ENCODE results near the gene GNG11.

Gene GNG11

DNA sequence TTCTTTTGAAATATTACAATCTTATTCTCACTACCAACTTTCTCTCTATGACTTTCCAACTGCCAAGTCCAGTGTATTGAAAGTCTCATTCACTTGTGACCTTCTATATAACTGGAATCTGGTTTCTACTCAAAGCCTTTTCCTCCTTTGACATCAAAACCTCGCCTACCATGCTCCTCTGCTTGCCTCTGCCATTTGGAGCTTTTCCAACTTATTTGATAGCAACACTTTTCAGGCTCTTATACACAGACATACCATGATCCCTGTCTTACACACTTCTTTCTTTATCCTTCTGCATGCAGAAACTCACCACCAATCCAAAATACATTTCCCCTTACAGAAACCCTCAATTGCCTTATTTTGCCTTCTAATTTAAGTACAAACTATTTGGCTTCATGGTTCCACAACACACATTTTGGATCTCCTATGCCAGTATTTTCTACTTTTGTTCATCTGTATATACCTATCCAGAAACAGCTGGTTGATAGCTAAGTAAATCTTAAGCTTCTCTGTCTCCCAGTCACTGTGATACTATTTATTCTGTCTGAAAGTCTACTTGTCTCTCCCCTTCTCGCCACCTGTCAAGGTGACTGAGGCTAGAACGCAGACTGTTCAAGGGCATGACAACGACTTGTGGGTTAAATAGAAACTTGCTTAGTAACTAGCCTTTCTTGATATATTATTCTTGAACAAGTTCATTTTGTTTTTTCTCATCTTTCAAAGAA, 22.4 kb downstream of the GNG11 start:
- TF ChIP-seq, protein P1, sequence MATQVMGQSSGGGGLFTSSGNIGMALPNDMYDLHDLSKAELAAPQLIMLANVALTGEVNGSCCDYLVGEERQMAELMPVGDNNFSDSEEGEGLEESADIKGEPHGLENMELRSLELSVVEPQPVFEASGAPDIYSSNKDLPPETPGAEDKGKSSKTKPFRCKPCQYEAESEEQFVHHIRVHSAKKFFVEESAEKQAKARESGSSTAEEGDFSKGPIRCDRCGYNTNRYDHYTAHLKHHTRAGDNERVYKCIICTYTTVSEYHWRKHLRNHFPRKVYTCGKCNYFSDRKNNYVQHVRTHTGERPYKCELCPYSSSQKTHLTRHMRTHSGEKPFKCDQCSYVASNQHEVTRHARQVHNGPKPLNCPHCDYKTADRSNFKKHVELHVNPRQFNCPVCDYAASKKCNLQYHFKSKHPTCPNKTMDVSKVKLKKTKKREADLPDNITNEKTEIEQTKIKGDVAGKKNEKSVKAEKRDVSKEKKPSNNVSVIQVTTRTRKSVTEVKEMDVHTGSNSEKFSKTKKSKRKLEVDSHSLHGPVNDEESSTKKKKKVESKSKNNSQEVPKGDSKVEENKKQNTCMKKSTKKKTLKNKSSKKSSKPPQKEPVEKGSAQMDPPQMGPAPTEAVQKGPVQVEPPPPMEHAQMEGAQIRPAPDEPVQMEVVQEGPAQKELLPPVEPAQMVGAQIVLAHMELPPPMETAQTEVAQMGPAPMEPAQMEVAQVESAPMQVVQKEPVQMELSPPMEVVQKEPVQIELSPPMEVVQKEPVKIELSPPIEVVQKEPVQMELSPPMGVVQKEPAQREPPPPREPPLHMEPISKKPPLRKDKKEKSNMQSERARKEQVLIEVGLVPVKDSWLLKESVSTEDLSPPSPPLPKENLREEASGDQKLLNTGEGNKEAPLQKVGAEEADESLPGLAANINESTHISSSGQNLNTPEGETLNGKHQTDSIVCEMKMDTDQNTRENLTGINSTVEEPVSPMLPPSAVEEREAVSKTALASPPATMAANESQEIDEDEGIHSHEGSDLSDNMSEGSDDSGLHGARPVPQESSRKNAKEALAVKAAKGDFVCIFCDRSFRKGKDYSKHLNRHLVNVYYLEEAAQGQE (IDR thresholded peaks at IDR 0.05; ENCODE audit: insufficient read depth in 1 of 2, low read depth in 2 of 2, low read length in 2 of 2) = no peak
- TF ChIP-seq SIN3A (IDR thresholded peaks at IDR 0.05; ENCODE audit: borderline replicate concordance, insufficient read depth, low read length) = no peak
- no peak for TF ChIP-seq POLR2AphosphoS5 (IDR thresholded peaks at IDR 0.05; ENCODE audit: low read depth, low read length)
- TF ChIP-seq TAF1 (IDR thresholded peaks at IDR 0.05; ENCODE audit: borderline replicate concordance, insufficient read depth, low read length) = no peak
- TF ChIP-seq FOXP2 (optimal IDR thresholded peaks at IDR 0.05; ENCODE audit: borderline replicate concordance, extremely low read depth, extremely low read length, insufficient read depth) = no peak

DNA sequence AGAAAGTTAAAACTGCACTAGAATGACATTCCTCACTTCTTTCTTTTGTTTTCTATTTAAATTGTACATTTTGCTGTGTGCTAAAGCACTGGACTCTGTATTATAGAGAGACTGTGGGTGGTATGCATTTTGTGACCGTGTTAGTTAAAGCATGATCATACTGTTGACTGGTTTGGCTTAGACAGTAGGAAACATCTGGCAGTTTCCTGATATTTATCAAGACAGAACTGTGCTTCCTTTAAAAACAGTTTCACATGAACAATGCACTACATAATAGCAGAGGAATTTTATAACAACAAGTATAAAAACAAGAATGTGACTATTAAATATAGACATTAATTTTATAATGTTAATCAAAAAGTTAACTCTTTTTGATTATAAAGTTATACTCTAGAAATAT, 23.1 kb downstream of the GNG11 start:
- TF ChIP-seq SIN3A (IDR thresholded peaks at IDR 0.05; ENCODE audit: borderline replicate concordance, insufficient read depth, low read length) (no peak), FOXP2 (optimal IDR thresholded peaks at IDR 0.05; ENCODE audit: borderline replicate concordance, extremely low read depth, extremely low read length, insufficient read depth) (no peak), POLR2AphosphoS5 (IDR thresholded peaks at IDR 0.05; ENCODE audit: low read depth, low read length) (no peak)
- TF ChIP-seq, protein P1 (IDR thresholded peaks at IDR 0.05; ENCODE audit: insufficient read depth in 1 of 2, low read depth in 2 of 2, low read length in 2 of 2) = no peak

DNA sequence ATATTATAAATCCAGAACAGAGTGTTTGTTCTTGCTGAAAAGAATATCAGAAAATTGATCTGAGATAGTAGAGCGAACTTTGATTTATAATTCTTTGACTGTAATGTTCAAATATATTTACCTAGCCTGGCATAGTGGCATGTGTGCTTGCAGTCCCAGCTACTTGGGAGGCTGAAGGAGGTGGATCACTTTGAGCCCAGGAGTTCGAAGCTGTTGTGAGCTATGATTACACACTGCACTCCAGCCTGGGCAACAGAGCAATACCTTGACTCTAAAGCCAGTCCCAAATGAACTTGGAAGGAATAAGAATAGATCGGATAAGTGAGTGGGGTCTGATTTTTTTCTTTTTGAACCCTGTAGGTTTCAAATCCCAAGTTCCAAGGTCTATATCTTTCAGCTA, 23.5 kb downstream of the GNG11 start:
- no peak for TF ChIP-seq SIN3A (IDR thresholded peaks at IDR 0.05; ENCODE audit: borderline replicate concordance, insufficient read depth, low read length)
- TF ChIP-seq, protein P1 (IDR thresholded peaks at IDR 0.05; ENCODE audit: insufficient read depth in 1 of 2, low read depth in 2 of 2, low read length in 2 of 2) = no peak
- no peak for TF ChIP-seq TAF1 (IDR thresholded peaks at IDR 0.05; ENCODE audit: borderline replicate concordance, insufficient read depth, low read length)
- no peak for TF ChIP-seq POLR2AphosphoS5 (IDR thresholded peaks at IDR 0.05; ENCODE audit: low read depth, low read length)
- no peak for TF ChIP-seq FOXP2 (optimal IDR thresholded peaks at IDR 0.05; ENCODE audit: borderline replicate concordance, extremely low read depth, extremely low read length, insufficient read depth)

DNA sequence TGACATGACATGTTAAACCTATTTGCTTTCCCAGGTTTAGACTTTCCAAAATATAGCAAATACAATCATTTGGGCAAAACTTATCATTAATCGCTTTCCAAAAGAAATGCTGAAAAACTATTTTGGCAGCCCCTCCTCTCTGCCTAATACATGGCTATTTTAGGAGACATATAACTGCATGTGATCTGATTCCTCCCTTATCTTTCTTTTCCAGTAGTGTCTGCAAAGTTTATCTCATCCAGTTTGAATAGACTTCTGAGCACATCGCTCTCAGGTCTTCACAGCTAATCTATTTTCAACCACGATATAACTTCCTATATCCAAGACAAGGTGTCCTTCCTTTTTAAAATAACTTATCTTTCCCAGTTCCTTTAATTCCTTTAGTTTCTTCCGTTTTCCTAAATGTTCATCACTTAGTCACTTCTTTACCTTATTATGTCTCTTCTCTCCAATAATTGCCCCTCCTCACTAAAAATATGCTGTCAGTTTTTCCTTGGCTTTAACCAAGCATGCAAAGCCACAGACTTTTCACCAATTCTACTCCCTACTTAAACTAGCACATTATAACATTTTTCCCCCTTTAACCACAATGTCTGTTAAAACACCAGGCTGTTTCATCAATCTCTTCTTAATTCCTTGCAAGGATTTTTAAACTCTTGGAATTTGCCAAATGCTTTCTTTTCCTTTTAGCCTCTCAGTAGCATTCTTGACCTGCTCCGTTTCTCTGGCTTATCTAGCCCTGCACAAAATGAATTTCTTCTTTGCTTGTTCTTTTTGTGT, 24.4 kb downstream of the GNG11 start:
- TF ChIP-seq, protein P1 (IDR thresholded peaks at IDR 0.05; ENCODE audit: insufficient read depth in 1 of 2, low read depth in 2 of 2, low read length in 2 of 2) = no peak
- no peak for TF ChIP-seq TAF1 (IDR thresholded peaks at IDR 0.05; ENCODE audit: borderline replicate concordance, insufficient read depth, low read length)
- no peak for TF ChIP-seq FOXP2 (optimal IDR thresholded peaks at IDR 0.05; ENCODE audit: borderline replicate concordance, extremely low read depth, extremely low read length, insufficient read depth)
- no peak for TF ChIP-seq POLR2AphosphoS5 (IDR thresholded peaks at IDR 0.05; ENCODE audit: low read depth, low read length)
- no peak for TF ChIP-seq SIN3A (IDR thresholded peaks at IDR 0.05; ENCODE audit: borderline replicate concordance, insufficient read depth, low read length)
